CD14-positive monocyte (primary cell): ENCODE results near the gene NEK9. TPM values are rescaled to one million over a fixed set of nuclear protein-coding genes. Genes with fewer than 3 reads are reported as not detected.

Source experiments
- DNase-seq, 3 donors: peaks; one replicate each; pipeline ENCODE4 v3.0.0-alpha.2; 2011 to 2022
- H2AFZ ChIP-seq: 2 replicates; pipeline ENCODE4 v1.6.0; 2012; ENCODE audit warnings: mild to moderate bottlenecking, low read depth, low read length, inconsistent platforms; ENCODE audit not compliant: insufficient read depth, poor library complexity, severe bottlenecking
- H3K27ac ChIP-seq, 2 donors: 1 replicate in 1 of 2; 2 replicates in 1 of 2; pipeline ENCODE4 v1.5.1; 2012 to 2013; ENCODE audit warnings: low read length in 2 of 2, control low read depth in 1 of 2, inconsistent platforms in 1 of 2, low read depth in 1 of 2, mild to moderate bottlenecking in 1 of 2
- H3K27me3 ChIP-seq, 2 donors: one replicate each; pipeline versions ENCODE4 v1.6.0 to v1.6.1; 2011 to 2013; ENCODE audit warnings: low read length in 2 of 2; ENCODE audit not compliant: control insufficient read depth in 2 of 2, insufficient read depth in 2 of 2
- H3K36me3 ChIP-seq, 2 donors: replicated peaks in 1 of 2; 1 replicate in 1 of 2; 2 replicates in 1 of 2; pipeline versions ENCODE4 v1.5.1 to v1.6.1; 2012 to 2013; ENCODE audit warnings: low read length in 2 of 2, control low read depth in 1 of 2, inconsistent platforms in 1 of 2, mild to moderate bottlenecking in 1 of 2; ENCODE audit not compliant: insufficient read depth in 2 of 2, control insufficient read depth in 1 of 2
- H3K4me1 ChIP-seq, 2 donors: 1 replicate in 1 of 2; 2 replicates in 1 of 2; pipeline versions ENCODE4 v1.5.1 to v1.6.1; 2012 to 2013; ENCODE audit warnings: low read length in 2 of 2, control low read depth in 1 of 2, inconsistent platforms in 1 of 2, mild to moderate bottlenecking in 1 of 2, moderate library complexity in 1 of 2; ENCODE audit not compliant: insufficient read depth in 2 of 2, control insufficient read depth in 1 of 2
- H3K4me2 ChIP-seq: replicated peaks from 2 replicates; pipeline ENCODE3; 2012; ENCODE audit warnings: low read length, moderate library complexity, mild to moderate bottlenecking; ENCODE audit not compliant: poor library complexity, severe bottlenecking; ENCODE audit errors: extremely low read depth
- H3K4me3 ChIP-seq, 3 experiments: fragments of 200-600 bp in 1 of 3; sonication (generic) in 1 of 3; replicated peaks in 1 of 3; 1 replicate in 2 of 3; 2 replicates in 1 of 3; pipeline ENCODE4 v1.5.1; 2011 to 2013; ENCODE audit warnings: low read length in 3 of 3, mild to moderate bottlenecking in 3 of 3, control low read depth in 2 of 3, low read depth in 2 of 3, inconsistent platforms in 1 of 3, moderate library complexity in 1 of 3
- H3K79me2 ChIP-seq: 2 replicates; pipeline ENCODE4 v1.6.0; 2012; ENCODE audit warnings: mild to moderate bottlenecking, control low read depth, inconsistent platforms, low read length, moderate library complexity; ENCODE audit not compliant: insufficient read depth
- H3K9ac ChIP-seq: 2 replicates; pipeline ENCODE4 v1.6.0; 2017; ENCODE audit warnings: low read length, mild to moderate bottlenecking; ENCODE audit not compliant: insufficient read depth, poor library complexity, severe bottlenecking
- H3K9me3 ChIP-seq, 2 donors: replicated peaks in 1 of 2; 1 replicate in 1 of 2; 2 replicates in 1 of 2; pipeline versions ENCODE4 v1.5.1 to v1.6.1; 2012 to 2013; ENCODE audit warnings: low read length in 2 of 2, control low read depth in 1 of 2; ENCODE audit not compliant: control insufficient read depth in 1 of 2, insufficient read depth in 1 of 2
- H4K20me1 ChIP-seq: 2 replicates; pipeline ENCODE4 v1.6.0; 2012; ENCODE audit warnings: mild to moderate bottlenecking, low read length, control low read depth, moderate library complexity; ENCODE audit not compliant: insufficient read depth
- H3K27ac Mint-ChIP-seq, 7 donors: one replicate each; pipeline ENCODE4 v1.8.0; 2020; ENCODE audit warnings: mild to moderate bottlenecking in 7 of 7, mixed read lengths in 7 of 7, moderate library complexity in 6 of 7, inconsistent platforms in 2 of 7
- H3K27me3 Mint-ChIP-seq, 3 donors: one replicate each; pipeline ENCODE4 v1.8.0; 2021 to 2022; ENCODE audit warnings: low read depth in 3 of 3, mild to moderate bottlenecking in 3 of 3, mixed read lengths in 3 of 3, moderate library complexity in 3 of 3, inconsistent platforms in 1 of 3
- H3K36me3 Mint-ChIP-seq, 2 donors: one replicate each; pipeline ENCODE4 v1.8.0; 2020; ENCODE audit warnings: mixed read lengths in 2 of 2, inconsistent platforms in 1 of 2, mild to moderate bottlenecking in 1 of 2
- H3K4me1 Mint-ChIP-seq: one replicate; pipeline ENCODE4 v1.8.0; 2020; ENCODE audit warnings: mild to moderate bottlenecking, mixed read lengths
- H3K4me3 Mint-ChIP-seq, 2 donors: one replicate each; pipeline ENCODE4 v1.8.0; 2020; ENCODE audit warnings: mild to moderate bottlenecking in 2 of 2, mixed read lengths in 2 of 2, moderate library complexity in 1 of 2
- H3K9me3 Mint-ChIP-seq, 7 donors: one replicate each; pipeline ENCODE4 v1.8.0; 2020 to 2022; ENCODE audit warnings: mixed read lengths in 7 of 7, mild to moderate bottlenecking in 6 of 7, moderate library complexity in 6 of 7, inconsistent platforms in 2 of 7
- WGBS: methylation state at CpG from one replicate; pipeline ENCODE4 v1.1.5; 2013; ENCODE audit warnings: missing lambda C conversion rate; ENCODE audit not compliant: insufficient coverage; 5-methylcytosine and 5-hydroxymethylcytosine counted together
- intact Hi-C, 2 donors: fragments of 100-400 bp; cut with micrococcal nuclease; formaldehyde crosslinking; loops; one replicate each; pipeline versions ENCODE4 v1.15.0 to v1.15.1; 2023
- polyA plus RNA-seq, 3 donors: library from polyadenylated mRNA; depleted of rRNA in 1 of 3; unstranded in 2 of 3; stranded (reverse) in 1 of 3; fragments of 300-500 nt in 2 of 3; fragments of >200 nt in 1 of 3; fragmentation: Illumina TruSeq in 2 of 3; gene quantifications; 1 replicate in 2 of 3; 2 replicates in 1 of 3; pipeline ENCODE4 v1.2.3, GENCODE V29; 2012 to 2021
- TF ChIP-seq, protein P1 (sequence below): fragments of 200-600 bp; IDR thresholded peaks from one replicate; pipeline ENCODE4 v1.8.0; 2022; ENCODE audit warnings: antibody characterized with exemption, mild to moderate bottlenecking

The NEK9 gene
- polyA plus RNA-seq, 3 donors: 8.9 to 27.8 (median 10.1) TPM

DNA sequence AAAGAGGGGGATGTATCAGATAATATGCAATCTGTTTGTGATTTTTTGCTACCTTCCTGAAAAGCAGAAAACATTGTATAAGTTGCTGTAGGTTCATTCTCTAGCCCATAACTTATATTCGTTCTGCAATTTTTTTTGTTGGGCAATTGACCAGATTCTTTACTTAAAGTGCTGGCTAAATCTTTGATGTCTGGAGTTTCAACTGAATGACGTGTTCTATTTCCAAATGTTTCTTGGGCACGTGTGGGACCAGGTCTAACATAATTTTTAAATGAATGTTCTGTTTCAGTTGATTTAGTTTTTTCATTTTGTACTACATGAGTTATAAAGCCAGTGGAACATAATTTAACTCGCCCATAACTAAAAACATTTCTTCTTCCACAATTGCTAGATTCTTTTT, 79.3 kb downstream of the NEK9 start:
- WGBS: 100% methylated on average over 2 of the region's 4 CpGs

DNA sequence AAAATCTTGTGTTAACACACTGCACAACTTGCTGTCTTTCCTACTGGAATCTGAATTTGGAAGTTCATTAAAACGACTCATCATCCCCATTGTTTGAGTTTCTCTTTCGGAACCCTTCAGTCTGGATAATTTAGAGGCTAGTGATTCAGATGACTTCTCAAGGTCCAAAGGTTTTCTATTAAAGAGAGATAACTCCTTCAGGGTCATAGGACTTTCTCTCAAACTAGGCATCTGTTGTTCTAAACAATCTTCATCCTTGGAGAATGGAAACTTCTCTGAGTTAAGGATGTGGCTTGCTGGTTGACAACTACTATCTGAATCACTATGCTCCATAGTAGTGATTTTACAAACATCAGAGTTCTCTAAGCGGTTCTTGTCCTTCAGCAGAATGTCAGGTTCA, 79.9 kb downstream of the NEK9 start:
- Mint-ChIP-seq H3K36me3 (peaks cover 17 to 23% of the 10 kb centered on the region in 2 donors), H3K27ac (no peak overlapping the region), H3K4me1 (peaks cover 36% of the 10 kb centered on the region), H3K27me3 (no peaks in the 10 kb centered on the region), H3K4me3 (no peak overlapping the region), H3K9me3 (no peaks in the 10 kb centered on the region)
- Histone ChIP-seq H3K79me2 (peaks cover 20% of the 10 kb centered on the region), H3K4me2 (no peak overlapping the region), H3K4me1 (peaks cover 29 to 33% of the 10 kb centered on the region in 2 donors), H3K9ac (no peak overlapping the region), H4K20me1 (no peaks in the 10 kb centered on the region), H3K9me3 (no peaks in the 10 kb centered on the region), H3K36me3 (peaks cover 10 to 16% of the 10 kb centered on the region in 2 donors), H3K27me3 (no peaks in the 10 kb centered on the region), H3K4me3 (no peak overlapping the region), H2AFZ (no peak overlapping the region), H3K27ac (no peak overlapping the region)
- 100% methylated on average over 1 of the region's 3 CpGs for WGBS
- no peak for DNase-seq
- intact Hi-C loops: no loop called here
- TF ChIP-seq, protein P1, sequence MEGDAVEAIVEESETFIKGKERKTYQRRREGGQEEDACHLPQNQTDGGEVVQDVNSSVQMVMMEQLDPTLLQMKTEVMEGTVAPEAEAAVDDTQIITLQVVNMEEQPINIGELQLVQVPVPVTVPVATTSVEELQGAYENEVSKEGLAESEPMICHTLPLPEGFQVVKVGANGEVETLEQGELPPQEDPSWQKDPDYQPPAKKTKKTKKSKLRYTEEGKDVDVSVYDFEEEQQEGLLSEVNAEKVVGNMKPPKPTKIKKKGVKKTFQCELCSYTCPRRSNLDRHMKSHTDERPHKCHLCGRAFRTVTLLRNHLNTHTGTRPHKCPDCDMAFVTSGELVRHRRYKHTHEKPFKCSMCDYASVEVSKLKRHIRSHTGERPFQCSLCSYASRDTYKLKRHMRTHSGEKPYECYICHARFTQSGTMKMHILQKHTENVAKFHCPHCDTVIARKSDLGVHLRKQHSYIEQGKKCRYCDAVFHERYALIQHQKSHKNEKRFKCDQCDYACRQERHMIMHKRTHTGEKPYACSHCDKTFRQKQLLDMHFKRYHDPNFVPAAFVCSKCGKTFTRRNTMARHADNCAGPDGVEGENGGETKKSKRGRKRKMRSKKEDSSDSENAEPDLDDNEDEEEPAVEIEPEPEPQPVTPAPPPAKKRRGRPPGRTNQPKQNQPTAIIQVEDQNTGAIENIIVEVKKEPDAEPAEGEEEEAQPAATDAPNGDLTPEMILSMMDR: no peak

More for the DNA sequence above, 79.3 kb downstream of the NEK9 start:
- no peak for DNase-seq
- Mint-ChIP-seq H3K27me3 (no peaks in the 10 kb centered on the region), H3K9me3 (no peaks in the 10 kb centered on the region), H3K36me3 (peaks cover 11 to 19% of the 10 kb centered on the region in 2 donors), H3K27ac (no peak overlapping the region), H3K4me3 (no peak overlapping the region), H3K4me1 (peaks cover 36% of the 10 kb centered on the region)
- peaks cover 29 to 33% of the 10 kb centered on the region in 2 donors for H3K4me1 ChIP-seq
- TF ChIP-seq, protein P1: no peak
- no peaks in the 10 kb centered on the region for H3K9me3 ChIP-seq
- intact Hi-C loops: no loop called here
- H3K27me3 ChIP-seq: no peaks in the 10 kb centered on the region
- peaks cover 5 to 10% of the 10 kb centered on the region in 2 donors for H3K36me3 ChIP-seq
- H3K9ac ChIP-seq: no peak overlapping the region
- no peak overlapping the region for H2AFZ ChIP-seq
- no peaks in the 10 kb centered on the region for H4K20me1 ChIP-seq
- peaks cover 20% of the 10 kb centered on the region for H3K79me2 ChIP-seq
- no peak overlapping the region for H3K4me2 ChIP-seq
- no peak overlapping the region for H3K4me3 ChIP-seq
- H3K27ac ChIP-seq: no peak overlapping the region
